SK-N-SH treated with all-trans-retinoic acid at 6 μM for 48 hours (cell line): ENCODE measurements around the gene SLC12A5.

ENCODE experiments used
- ATAC-seq: fragments of 200-7000 bp; cut with Tn5 transposase; 3 replicates; pipeline ENCODE4 v1.9.1; 2020; ENCODE audit warnings: mild to moderate bottlenecking, moderate library complexity
- ARNTL ChIP-seq: fragments of 450-650 bp; formaldehyde crosslinking; IDR thresholded peaks from 2 replicates; pipeline ENCODE4 v1.5.0; 2020; ENCODE audit warnings: low read depth, mild to moderate bottlenecking, moderate library complexity, borderline replicate concordance
- BACH2 ChIP-seq: fragments of 250-450 bp; sonication (Bioruptor Pico); IDR thresholded peaks from 2 replicates; pipeline ENCODE4 v1.9.0; 2021; ENCODE audit warnings: mild to moderate bottlenecking, borderline replicate concordance
- CSDC2 ChIP-seq: fragments of 250-450 bp; sonication (Bioruptor Pico); IDR thresholded peaks from 2 replicates; pipeline ENCODE4 v1.5.0; 2020; ENCODE audit warnings: mild to moderate bottlenecking, moderate library complexity
- CSRNP3 ChIP-seq: fragments of 250-450 bp; sonication (Bioruptor Pico); IDR thresholded peaks from 2 replicates; pipeline ENCODE4 v1.5.1; 2021; ENCODE audit warnings: mild to moderate bottlenecking, moderate library complexity
- ESRRG ChIP-seq: fragments of 250-450 bp; sonication (Bioruptor Pico); IDR thresholded peaks from 2 replicates; pipeline ENCODE4 v1.6.1; 2021; ENCODE audit warnings: mild to moderate bottlenecking
- GLIS3 ChIP-seq: fragments of 250-450 bp; sonication (Bioruptor Pico); IDR thresholded peaks from 2 replicates; pipeline ENCODE4 v1.5.0; 2020; ENCODE audit warnings: mild to moderate bottlenecking, moderate library complexity
- ISL1 ChIP-seq: fragments of 250-450 bp; sonication (Bioruptor Pico); IDR thresholded peaks from 2 replicates; pipeline ENCODE4 v2.1.2; 2022; ENCODE audit warnings: mild to moderate bottlenecking, moderate library complexity
- OSR1 ChIP-seq: fragments of 250-450 bp; sonication (Bioruptor Pico); IDR thresholded peaks from 2 replicates; pipeline ENCODE4 v1.8.0; 2022; ENCODE audit warnings: moderate library complexity, mild to moderate bottlenecking, inconsistent platforms
- PPARA ChIP-seq: fragments of 250-450 bp; sonication (Bioruptor Pico); IDR thresholded peaks from 2 replicates; pipeline ENCODE4 v1.5.0; 2020; ENCODE audit warnings: mild to moderate bottlenecking, borderline replicate concordance
- RARB ChIP-seq: fragments of 250-450 bp; sonication (Bioruptor Pico); IDR thresholded peaks from 2 replicates; pipeline ENCODE4 v1.8.0; 2021; ENCODE audit warnings: mild to moderate bottlenecking, moderate library complexity
- SNAI2 ChIP-seq: fragments of 250-450 bp; sonication (Bioruptor Pico); IDR thresholded peaks from 2 replicates; pipeline ENCODE4 v1.5.0; 2020; ENCODE audit warnings: mild to moderate bottlenecking, moderate library complexity
- TOX ChIP-seq: fragments of 250-450 bp; sonication (Bioruptor Pico); IDR thresholded peaks from 2 replicates; pipeline ENCODE4 v1.8.0; 2021; ENCODE audit warnings: mild to moderate bottlenecking, moderate library complexity, borderline replicate concordance
- ZC3H10 ChIP-seq: fragments of 250-450 bp; sonication (Bioruptor Pico); IDR thresholded peaks from 2 replicates; pipeline ENCODE4 v1.5.1; 2021; ENCODE audit warnings: mild to moderate bottlenecking, moderate library complexity
- ZFP30 ChIP-seq: fragments of 450-650 bp; formaldehyde crosslinking; IDR thresholded peaks from 2 replicates; pipeline ENCODE4 v1.5.0; 2022; ENCODE audit warnings: mild to moderate bottlenecking, moderate library complexity
- ZNF565 ChIP-seq: fragments of 450-650 bp; formaldehyde crosslinking; conservative IDR thresholded peaks from 2 replicates; pipeline ENCODE4 v1.5.0; 2020; ENCODE audit warnings: low read depth, mild to moderate bottlenecking, moderate library complexity
- ZNF70 ChIP-seq: fragments of 450-650 bp; formaldehyde crosslinking; IDR thresholded peaks from 2 replicates; pipeline ENCODE4 v1.5.0; 2020; ENCODE audit warnings: mild to moderate bottlenecking, moderate library complexity
- ZNF8 ChIP-seq: fragments of 450-650 bp; formaldehyde crosslinking; IDR thresholded peaks from 2 replicates; pipeline ENCODE4 v1.5.0; 2020; ENCODE audit warnings: mild to moderate bottlenecking, moderate library complexity
- TF ChIP-seq, protein P1 (sequence below): fragments of 250-450 bp; sonication (Bioruptor Pico); IDR thresholded peaks from 2 replicates; pipeline ENCODE4 v1.5.1; 2020; ENCODE audit warnings: low read depth, mild to moderate bottlenecking, moderate library complexity
- TF ChIP-seq, protein P2 (sequence below): fragments of 250-450 bp; sonication (Bioruptor Pico); IDR thresholded peaks from 2 replicates; pipeline ENCODE4 v1.8.0; 2021; ENCODE audit warnings: low read depth, mild to moderate bottlenecking, moderate library complexity, borderline replicate concordance
- TF ChIP-seq, protein P3 (sequence below): fragments of 250-450 bp; sonication (Bioruptor Pico); IDR thresholded peaks from 2 replicates; pipeline ENCODE4 v1.5.0; 2020; ENCODE audit warnings: mild to moderate bottlenecking, moderate library complexity
- TF ChIP-seq, protein P4 (sequence below): fragments of 250-450 bp; sonication (Bioruptor Pico); IDR thresholded peaks from 2 replicates; pipeline ENCODE4 v1.8.0; 2020; ENCODE audit warnings: mild to moderate bottlenecking, moderate library complexity, borderline replicate concordance

The SLC12A5 gene

DNA sequence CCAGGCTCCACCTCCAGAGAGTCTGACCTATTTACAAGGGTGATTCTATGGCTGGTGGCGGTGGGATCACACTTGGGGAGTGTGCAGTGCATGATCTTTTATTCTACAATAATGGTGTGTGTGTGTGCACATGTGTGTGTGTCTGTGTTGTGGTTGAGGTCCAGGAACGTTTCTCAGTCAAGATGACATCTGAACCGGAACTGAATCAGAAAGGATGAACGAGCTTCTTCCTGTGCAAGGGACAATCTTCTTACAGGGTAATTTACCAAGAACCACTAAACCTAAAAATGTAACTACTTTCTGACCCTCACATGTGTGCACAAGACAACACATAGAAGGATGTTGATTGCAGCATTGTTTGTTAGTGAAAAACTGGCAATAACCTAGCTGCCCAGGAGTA is 11.7 kb upstream of the SLC12A5 start:
- no peak for ATAC-seq

DNA sequence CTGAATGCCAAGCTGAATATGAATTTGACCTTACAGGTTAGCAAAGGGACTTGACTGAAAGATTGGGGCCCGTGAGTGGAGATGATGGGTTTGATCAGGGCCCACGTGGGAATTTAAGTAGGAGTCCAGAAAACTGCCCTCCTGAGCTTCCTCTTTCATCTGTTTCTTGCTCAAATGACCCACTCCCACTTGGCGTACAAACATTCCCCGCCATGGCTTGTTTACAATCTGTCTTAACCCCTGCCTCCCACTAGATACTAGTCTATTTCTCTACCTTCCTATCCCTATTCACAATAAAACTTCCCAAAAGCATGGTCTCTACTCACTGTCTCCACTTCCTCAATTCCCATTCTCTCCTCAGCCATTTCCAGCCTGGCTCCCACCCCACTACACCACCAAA is 10.9 kb upstream of the SLC12A5 start:
- ATAC-seq = no peak
- TF ChIP-seq, protein P1, sequence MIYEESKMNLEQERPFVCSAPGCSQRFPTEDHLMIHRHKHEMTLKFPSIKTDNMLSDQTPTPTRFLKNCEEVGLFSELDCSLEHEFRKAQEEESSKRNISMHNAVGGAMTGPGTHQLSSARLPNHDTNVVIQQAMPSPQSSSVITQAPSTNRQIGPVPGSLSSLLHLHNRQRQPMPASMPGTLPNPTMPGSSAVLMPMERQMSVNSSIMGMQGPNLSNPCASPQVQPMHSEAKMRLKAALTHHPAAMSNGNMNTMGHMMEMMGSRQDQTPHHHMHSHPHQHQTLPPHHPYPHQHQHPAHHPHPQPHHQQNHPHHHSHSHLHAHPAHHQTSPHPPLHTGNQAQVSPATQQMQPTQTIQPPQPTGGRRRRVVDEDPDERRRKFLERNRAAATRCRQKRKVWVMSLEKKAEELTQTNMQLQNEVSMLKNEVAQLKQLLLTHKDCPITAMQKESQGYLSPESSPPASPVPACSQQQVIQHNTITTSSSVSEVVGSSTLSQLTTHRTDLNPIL (CRISPR knock-in tag) = no peak
- no peak for TF ChIP-seq TOX (CRISPR knock-in tag)
- no peak for TF ChIP-seq CSDC2 (CRISPR knock-in tag)
- no peak for TF ChIP-seq ISL1
- TF ChIP-seq ARNTL (CRISPR knock-in tag) = no peak
- TF ChIP-seq ZNF8 (CRISPR knock-in tag) = no peak
- no peak for TF ChIP-seq OSR1 (CRISPR knock-in tag)
- TF ChIP-seq, protein P2, sequence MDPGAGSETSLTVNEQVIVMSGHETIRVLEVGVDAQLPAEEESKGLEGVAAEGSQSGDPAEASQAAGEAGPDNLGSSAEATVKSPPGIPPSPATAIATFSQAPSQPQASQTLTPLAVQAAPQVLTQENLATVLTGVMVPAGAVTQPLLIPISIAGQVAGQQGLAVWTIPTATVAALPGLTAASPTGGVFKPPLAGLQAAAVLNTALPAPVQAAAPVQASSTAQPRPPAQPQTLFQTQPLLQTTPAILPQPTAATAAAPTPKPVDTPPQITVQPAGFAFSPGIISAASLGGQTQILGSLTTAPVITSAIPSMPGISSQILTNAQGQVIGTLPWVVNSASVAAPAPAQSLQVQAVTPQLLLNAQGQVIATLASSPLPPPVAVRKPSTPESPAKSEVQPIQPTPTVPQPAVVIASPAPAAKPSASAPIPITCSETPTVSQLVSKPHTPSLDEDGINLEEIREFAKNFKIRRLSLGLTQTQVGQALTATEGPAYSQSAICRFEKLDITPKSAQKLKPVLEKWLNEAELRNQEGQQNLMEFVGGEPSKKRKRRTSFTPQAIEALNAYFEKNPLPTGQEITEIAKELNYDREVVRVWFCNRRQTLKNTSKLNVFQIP = no peak
- TF ChIP-seq ESRRG (CRISPR knock-in tag) = no peak
- TF ChIP-seq BACH2 (CRISPR knock-in tag) = no peak
- TF ChIP-seq CSRNP3 (CRISPR knock-in tag) = no peak
- no peak for TF ChIP-seq GLIS3 (CRISPR knock-in tag)
- TF ChIP-seq PPARA = no peak
- TF ChIP-seq RARB (CRISPR knock-in tag) = no peak
- TF ChIP-seq, protein P3, sequence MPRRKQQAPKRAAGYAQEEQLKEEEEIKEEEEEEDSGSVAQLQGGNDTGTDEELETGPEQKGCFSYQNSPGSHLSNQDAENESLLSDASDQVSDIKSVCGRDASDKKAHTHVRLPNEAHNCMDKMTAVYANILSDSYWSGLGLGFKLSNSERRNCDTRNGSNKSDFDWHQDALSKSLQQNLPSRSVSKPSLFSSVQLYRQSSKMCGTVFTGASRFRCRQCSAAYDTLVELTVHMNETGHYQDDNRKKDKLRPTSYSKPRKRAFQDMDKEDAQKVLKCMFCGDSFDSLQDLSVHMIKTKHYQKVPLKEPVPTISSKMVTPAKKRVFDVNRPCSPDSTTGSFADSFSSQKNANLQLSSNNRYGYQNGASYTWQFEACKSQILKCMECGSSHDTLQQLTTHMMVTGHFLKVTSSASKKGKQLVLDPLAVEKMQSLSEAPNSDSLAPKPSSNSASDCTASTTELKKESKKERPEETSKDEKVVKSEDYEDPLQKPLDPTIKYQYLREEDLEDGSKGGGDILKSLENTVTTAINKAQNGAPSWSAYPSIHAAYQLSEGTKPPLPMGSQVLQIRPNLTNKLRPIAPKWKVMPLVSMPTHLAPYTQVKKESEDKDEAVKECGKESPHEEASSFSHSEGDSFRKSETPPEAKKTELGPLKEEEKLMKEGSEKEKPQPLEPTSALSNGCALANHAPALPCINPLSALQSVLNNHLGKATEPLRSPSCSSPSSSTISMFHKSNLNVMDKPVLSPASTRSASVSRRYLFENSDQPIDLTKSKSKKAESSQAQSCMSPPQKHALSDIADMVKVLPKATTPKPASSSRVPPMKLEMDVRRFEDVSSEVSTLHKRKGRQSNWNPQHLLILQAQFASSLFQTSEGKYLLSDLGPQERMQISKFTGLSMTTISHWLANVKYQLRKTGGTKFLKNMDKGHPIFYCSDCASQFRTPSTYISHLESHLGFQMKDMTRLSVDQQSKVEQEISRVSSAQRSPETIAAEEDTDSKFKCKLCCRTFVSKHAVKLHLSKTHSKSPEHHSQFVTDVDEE (CRISPR knock-in tag) = no peak
- no peak for TF ChIP-seq ZNF565 (CRISPR knock-in tag)

More for the DNA sequence above, 11.7 kb upstream of the SLC12A5 start:
- TF ChIP-seq ZC3H10 (no peak), GLIS3 (CRISPR knock-in tag) (no peak), ZFP30 (CRISPR knock-in tag) (no peak), BACH2 (CRISPR knock-in tag) (no peak), ISL1 (no peak), ZNF8 (CRISPR knock-in tag) (no peak), ZNF70 (CRISPR knock-in tag) (no peak), RARB (CRISPR knock-in tag) (no peak), OSR1 (CRISPR knock-in tag) (no peak), ESRRG (CRISPR knock-in tag) (no peak), TOX (CRISPR knock-in tag) (no peak), CSRNP3 (CRISPR knock-in tag) (no peak), SNAI2 (CRISPR knock-in tag) (no peak)
- TF ChIP-seq, protein P2 = no peak
- TF ChIP-seq, protein P4, sequence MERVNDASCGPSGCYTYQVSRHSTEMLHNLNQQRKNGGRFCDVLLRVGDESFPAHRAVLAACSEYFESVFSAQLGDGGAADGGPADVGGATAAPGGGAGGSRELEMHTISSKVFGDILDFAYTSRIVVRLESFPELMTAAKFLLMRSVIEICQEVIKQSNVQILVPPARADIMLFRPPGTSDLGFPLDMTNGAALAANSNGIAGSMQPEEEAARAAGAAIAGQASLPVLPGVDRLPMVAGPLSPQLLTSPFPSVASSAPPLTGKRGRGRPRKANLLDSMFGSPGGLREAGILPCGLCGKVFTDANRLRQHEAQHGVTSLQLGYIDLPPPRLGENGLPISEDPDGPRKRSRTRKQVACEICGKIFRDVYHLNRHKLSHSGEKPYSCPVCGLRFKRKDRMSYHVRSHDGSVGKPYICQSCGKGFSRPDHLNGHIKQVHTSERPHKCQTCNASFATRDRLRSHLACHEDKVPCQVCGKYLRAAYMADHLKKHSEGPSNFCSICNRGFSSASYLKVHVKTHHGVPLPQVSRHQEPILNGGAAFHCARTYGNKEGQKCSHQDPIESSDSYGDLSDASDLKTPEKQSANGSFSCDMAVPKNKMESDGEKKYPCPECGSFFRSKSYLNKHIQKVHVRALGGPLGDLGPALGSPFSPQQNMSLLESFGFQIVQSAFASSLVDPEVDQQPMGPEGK (CRISPR knock-in tag) = no peak
- TF ChIP-seq, protein P1 (CRISPR knock-in tag) = no peak
